Endothelial cell of umbilical vein (primary cell): ENCODE data around the gene TMEM169. TPM values are rescaled to one million over a fixed set of nuclear protein-coding genes. Genes with fewer than 3 reads are reported as not detected.

Experiments used
- BruUV-seq: library from RNA; stranded (reverse); fragments of 400-500 nt; replicated peaks from 2 replicates; lab custom pipeline; 2021; lab: Mats Ljungman, UMichigan
- CTCF ChIA-PET: fragments of 300-600, 350-600 bp; sonication (Branson Sonifier 250); formaldehyde crosslinking; loops from one replicate; lab custom pipeline; 2021; ENCODE audit warnings: antibody characterized with exemption, inconsistent platforms; lab: Charles Lee
- POLR2A ChIA-PET: fragments of 300-600, 350-600 bp; sonication (Branson Sonifier 250); formaldehyde crosslinking; loops from one replicate; lab custom pipeline; 2021; ENCODE audit warnings: antibody characterized with exemption, inconsistent platforms; lab: Charles Lee
- DNase-seq: peaks from one replicate; pipeline ENCODE4 v3.0.0-alpha.2; 2011; ENCODE audit warnings: low read depth, low spot score
- FAIRE-seq: peaks from 2 replicates; lab custom pipeline; 2011; peaks lifted over from hg19 to GRCh38; lab: Jason Lieb, UNC
- H2AFZ ChIP-seq: 2 replicates; pipeline ENCODE4 v1.6.0; 2012; ENCODE audit warnings: low read depth, low read length, control low read depth, inconsistent platforms
- H3K27ac ChIP-seq: 2 replicates; pipeline ENCODE4 v1.5.1; 2011; ENCODE audit warnings: low read depth, mild to moderate bottlenecking, control low read depth, low read length, moderate library complexity; ENCODE audit not compliant: insufficient read depth
- H3K27me3 ChIP-seq, 2 experiments: 2 replicates each; pipeline versions ENCODE4 v1.6.0 to v1.6.1; 2011; ENCODE audit warnings: low read length in 2 of 2, mixed read lengths in 1 of 2; ENCODE audit not compliant: control insufficient read depth in 2 of 2, insufficient read depth in 2 of 2
- H3K36me3 ChIP-seq, 2 experiments: 2 replicates in 1 of 2; 3 replicates in 1 of 2; pipeline ENCODE4 v1.5.1; 2011; ENCODE audit warnings: low read length in 2 of 2, mild to moderate bottlenecking in 1 of 2, moderate library complexity in 1 of 2; ENCODE audit not compliant: control insufficient read depth in 2 of 2, insufficient read depth in 2 of 2; ENCODE audit errors: extremely low read depth in 1 of 2
- H3K4me1 ChIP-seq: 3 replicates; pipeline ENCODE4 v1.5.1; 2011; ENCODE audit warnings: mild to moderate bottlenecking, low read length; ENCODE audit not compliant: control insufficient read depth, insufficient read depth; ENCODE audit errors: extremely low read depth
- H3K4me2 ChIP-seq: 2 replicates; pipeline ENCODE4 v1.6.1; 2011; ENCODE audit warnings: low read length, control low read depth, mixed read lengths; ENCODE audit not compliant: insufficient read depth
- H3K4me3 ChIP-seq, 3 experiments: fragments of 200-600 bp in 1 of 3; sonication (generic), shearing (Covaris generic) in 1 of 3; replicated peaks in 1 of 3; 2 replicates each; pipeline ENCODE4 v1.5.1; 2011 to 2016; ENCODE audit warnings: control low read depth in 3 of 3, low read length in 3 of 3, mild to moderate bottlenecking in 2 of 3, inconsistent platforms in 1 of 3, low read depth in 1 of 3, moderate library complexity in 1 of 3; ENCODE audit not compliant: insufficient read depth in 1 of 3
- H3K79me2 ChIP-seq: 2 replicates; pipeline ENCODE4 v1.6.0; 2012; ENCODE audit warnings: low read length, inconsistent platforms; ENCODE audit not compliant: control insufficient read depth, insufficient read depth
- H3K9ac ChIP-seq: replicated peaks from 2 replicates; pipeline ENCODE3; 2011; ENCODE audit warnings: low read length, control low read depth; ENCODE audit not compliant: insufficient read depth; ENCODE audit errors: extremely low read depth
- H3K9me1 ChIP-seq: replicated peaks from 3 replicates; pipeline ENCODE4 v1.6.0; 2011; ENCODE audit warnings: mild to moderate bottlenecking, low read length; ENCODE audit not compliant: control insufficient read depth, insufficient read depth; ENCODE audit errors: extremely low read depth
- H3K9me3 ChIP-seq: replicated peaks from 2 replicates; pipeline ENCODE4 v1.5.1; 2012; ENCODE audit warnings: low read length, inconsistent platforms; ENCODE audit not compliant: control insufficient read depth, insufficient read depth
- H4K20me1 ChIP-seq: replicated peaks from 2 replicates; pipeline ENCODE3; 2011; ENCODE audit warnings: mild to moderate bottlenecking, low read length; ENCODE audit not compliant: control insufficient read depth, insufficient read depth; ENCODE audit errors: extremely low read depth
- EZH2 ChIP-seq: IDR thresholded peaks from 2 replicates; pipeline ENCODE4 v1.6.1; 2012; ENCODE audit warnings: borderline replicate concordance, low read depth, mild to moderate bottlenecking, moderate library complexity, low read length, inconsistent platforms; ENCODE audit not compliant: severe bottlenecking
- FOS ChIP-seq: IDR thresholded peaks from 2 replicates; pipeline ENCODE4 v1.6.1; 2011; ENCODE audit warnings: mild to moderate bottlenecking, low read length, moderate library complexity, borderline replicate concordance; ENCODE audit not compliant: insufficient read depth
- GATA2 ChIP-seq: IDR thresholded peaks from 2 replicates; pipeline ENCODE4 v1.7.0; 2011; ENCODE audit warnings: low read depth, mild to moderate bottlenecking, moderate library complexity, mixed read lengths, low read length; ENCODE audit not compliant: insufficient read length, insufficient read depth
- JUN ChIP-seq: IDR thresholded peaks from 2 replicates; pipeline ENCODE4 v1.6.1; 2011; ENCODE audit warnings: borderline replicate concordance, low read depth; ENCODE audit not compliant: insufficient read length, insufficient read depth
- MYC ChIP-seq: IDR thresholded peaks from one replicate; pipeline ENCODE4 v1.6.1; 2011; ENCODE audit warnings: mild to moderate bottlenecking, low read depth, low read length
- POLR2A ChIP-seq: IDR thresholded peaks from 2 replicates; pipeline ENCODE4 v1.6.1; 2012; ENCODE audit warnings: low read depth, mild to moderate bottlenecking, control low read depth, low read length
- POLR2AphosphoS5 ChIP-seq: IDR thresholded peaks from 2 replicates; pipeline ENCODE4 v1.6.1; 2012; ENCODE audit warnings: low read depth, mild to moderate bottlenecking, control low read depth, low read length, moderate library complexity; ENCODE audit not compliant: insufficient read depth
- dilution Hi-C: fragments of 300-500 bp; cut with MboI; formaldehyde crosslinking; loops from one replicate; pipeline ENCODE4 v1.15.0; 2019; ENCODE audit warnings: low sequenced_read_pairs; ENCODE audit not compliant: extremely low pct_ligation_motif_present
- intact Hi-C: fragments of 100-400 bp; cut with micrococcal nuclease; formaldehyde crosslinking; loops from one replicate; pipeline ENCODE4 v1.10.0; 2022
- polyA plus RNA-seq, 4 experiments: library from polyadenylated mRNA; depleted of rRNA in 3 of 4; stranded (reverse) in 3 of 4; unstranded in 1 of 4; fragments of >200 nt; gene quantifications; 2 replicates each; pipeline versions ENCODE4 v1.2.1 to v1.2.3, GENCODE V29; 2011 to 2012; ENCODE audit warnings: missing spikeins in 1 of 4
- total RNA-seq: library from RNA; stranded (reverse); gene quantifications from 2 replicates; pipeline ENCODE4 v1.2.3, GENCODE V29; 2021
- TF ChIP-seq, protein P1 (sequence below): IDR thresholded peaks from 2 replicates; pipeline ENCODE4 v1.6.1; 2011; ENCODE audit not compliant: insufficient read depth, insufficient read length
- TF ChIP-seq, protein P2 (sequence below), 2 donors: IDR thresholded peaks; 1 replicate in 1 of 2; 2 replicates in 1 of 2; pipeline ENCODE4 v1.5.1; 2011; ENCODE audit warnings: low read length in 2 of 2, mild to moderate bottlenecking in 2 of 2, moderate library complexity in 2 of 2, control low read depth in 1 of 2, inconsistent platforms in 1 of 2, low read depth in 1 of 2; ENCODE audit not compliant: insufficient read depth in 1 of 2; ENCODE audit errors: extremely low read depth in 1 of 2

Gene TMEM169
- total and polyA plus RNA-seq, 2 donors (not counting 3 experiments of a cell fraction or from before 2014, with no cell fraction given): 0.20 TPM; not detected in 1

DNA sequence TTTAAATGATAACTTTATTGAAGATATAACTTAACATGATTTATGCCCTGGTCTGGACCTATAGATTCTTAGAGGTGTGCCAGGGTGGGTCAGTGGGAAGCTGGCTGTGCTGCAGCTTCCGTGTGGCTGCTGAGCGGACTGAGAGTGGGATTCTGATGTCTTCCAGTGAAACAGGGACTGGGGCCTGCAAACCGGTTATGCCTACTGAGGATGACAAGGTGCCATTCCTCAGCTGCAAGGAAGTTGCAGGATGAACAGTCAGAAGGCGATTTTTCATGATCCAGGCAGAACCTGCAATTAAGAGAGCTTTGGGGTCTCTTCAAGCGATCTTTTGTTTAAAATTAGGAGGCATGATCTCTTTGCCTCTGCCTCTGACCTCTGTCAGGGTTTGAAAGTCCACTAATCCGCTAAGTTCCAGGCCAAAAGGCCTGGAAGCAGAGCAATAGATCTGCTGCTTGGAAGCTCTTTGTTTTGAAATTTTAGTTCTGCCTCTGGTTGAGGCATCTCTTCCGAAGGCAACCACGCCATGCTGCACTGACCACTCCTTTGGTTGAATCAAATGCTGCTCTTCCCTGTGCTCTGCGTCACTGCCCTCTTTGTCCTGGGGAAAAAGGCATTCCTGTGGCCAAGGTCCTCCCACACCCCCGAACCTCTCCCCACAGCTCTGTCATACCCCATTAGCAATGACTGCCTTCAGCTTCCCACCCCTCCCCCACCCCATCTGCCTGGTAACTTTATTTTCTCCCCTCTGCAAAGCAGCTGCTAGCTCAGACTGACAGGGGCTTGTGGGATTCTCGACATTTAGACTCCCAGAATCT is 2.0 kb downstream of the TMEM169 start:
- BruUV-seq: no TSS peak
- no peak for FAIRE-seq
- Histone ChIP-seq H2AFZ (no peak overlapping the region), H3K27ac (no peak overlapping the region), H3K9me3 (no peaks in the 10 kb centered on the region), H3K4me1 (peaks cover 9% of the 10 kb centered on the region), H3K4me3 (no peak overlapping the region), H3K4me2 (no peak overlapping the region), H3K9ac (no peak overlapping the region), H3K9me1 (no peaks in the 10 kb centered on the region), H4K20me1 (no peaks in the 10 kb centered on the region), H3K79me2 (no peaks in the 10 kb centered on the region), H3K27me3 (peaks cover 8% of the 10 kb centered on the region in 2 experiments), H3K36me3 (no peaks in the 10 kb centered on the region)
- TF ChIP-seq JUN: no peak
- TF ChIP-seq, protein P1, sequence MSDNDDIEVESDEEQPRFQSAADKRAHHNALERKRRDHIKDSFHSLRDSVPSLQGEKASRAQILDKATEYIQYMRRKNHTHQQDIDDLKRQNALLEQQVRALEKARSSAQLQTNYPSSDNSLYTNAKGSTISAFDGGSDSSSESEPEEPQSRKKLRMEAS: no peak
- no peak for TF ChIP-seq POLR2AphosphoS5
- no peak for TF ChIP-seq FOS
- no peak for TF ChIP-seq GATA2
- TF ChIP-seq, protein P2, sequence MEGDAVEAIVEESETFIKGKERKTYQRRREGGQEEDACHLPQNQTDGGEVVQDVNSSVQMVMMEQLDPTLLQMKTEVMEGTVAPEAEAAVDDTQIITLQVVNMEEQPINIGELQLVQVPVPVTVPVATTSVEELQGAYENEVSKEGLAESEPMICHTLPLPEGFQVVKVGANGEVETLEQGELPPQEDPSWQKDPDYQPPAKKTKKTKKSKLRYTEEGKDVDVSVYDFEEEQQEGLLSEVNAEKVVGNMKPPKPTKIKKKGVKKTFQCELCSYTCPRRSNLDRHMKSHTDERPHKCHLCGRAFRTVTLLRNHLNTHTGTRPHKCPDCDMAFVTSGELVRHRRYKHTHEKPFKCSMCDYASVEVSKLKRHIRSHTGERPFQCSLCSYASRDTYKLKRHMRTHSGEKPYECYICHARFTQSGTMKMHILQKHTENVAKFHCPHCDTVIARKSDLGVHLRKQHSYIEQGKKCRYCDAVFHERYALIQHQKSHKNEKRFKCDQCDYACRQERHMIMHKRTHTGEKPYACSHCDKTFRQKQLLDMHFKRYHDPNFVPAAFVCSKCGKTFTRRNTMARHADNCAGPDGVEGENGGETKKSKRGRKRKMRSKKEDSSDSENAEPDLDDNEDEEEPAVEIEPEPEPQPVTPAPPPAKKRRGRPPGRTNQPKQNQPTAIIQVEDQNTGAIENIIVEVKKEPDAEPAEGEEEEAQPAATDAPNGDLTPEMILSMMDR (IDR thresholded peaks at IDR 0.05; ENCODE audit: extremely low read depth in 1 of 2, insufficient read depth in 1 of 2, low read depth in 1 of 2, low read length in 2 of 2): no peak
- TF ChIP-seq POLR2A: no peak
- no peak for TF ChIP-seq MYC
- no peak for TF ChIP-seq EZH2
- DNase-seq: no peak
- intact Hi-C loops (no loop called here), dilution Hi-C loops (no loop called here)
- CTCF ChIA-PET: interaction anchor here (1.0 to 2.2 kb wide), 4 partner anchors 10 to 50 kb away, joined by 3 to 6 read pairs (median 4); no protein-coding TSS in a partner anchor
- POLR2A ChIA-PET: no interaction called here
